ENCODE data around the gene RTN4.

Gene RTN4

DNA sequence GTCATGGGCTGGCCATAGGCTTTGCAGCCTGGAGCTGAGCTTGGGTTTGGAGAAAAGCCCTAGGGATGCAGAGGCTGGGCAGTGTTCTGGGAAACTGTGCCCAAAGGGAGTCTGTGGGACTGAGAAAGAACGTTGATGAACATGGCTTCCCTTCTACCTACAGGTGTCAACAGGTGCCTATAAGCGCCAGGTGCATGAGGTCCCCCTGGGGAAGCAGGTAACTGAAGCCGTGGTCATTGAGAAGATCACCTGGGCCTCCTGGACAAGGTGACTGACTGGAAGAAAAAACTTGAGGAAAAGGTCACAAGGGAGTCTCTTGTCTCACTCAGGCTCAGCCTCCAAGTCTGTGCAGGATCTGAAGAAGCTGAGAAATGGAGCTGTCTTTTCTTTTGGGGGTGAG, 83.4 kb downstream of the RTN4 start:
- no peak for DNase-seq

DNA sequence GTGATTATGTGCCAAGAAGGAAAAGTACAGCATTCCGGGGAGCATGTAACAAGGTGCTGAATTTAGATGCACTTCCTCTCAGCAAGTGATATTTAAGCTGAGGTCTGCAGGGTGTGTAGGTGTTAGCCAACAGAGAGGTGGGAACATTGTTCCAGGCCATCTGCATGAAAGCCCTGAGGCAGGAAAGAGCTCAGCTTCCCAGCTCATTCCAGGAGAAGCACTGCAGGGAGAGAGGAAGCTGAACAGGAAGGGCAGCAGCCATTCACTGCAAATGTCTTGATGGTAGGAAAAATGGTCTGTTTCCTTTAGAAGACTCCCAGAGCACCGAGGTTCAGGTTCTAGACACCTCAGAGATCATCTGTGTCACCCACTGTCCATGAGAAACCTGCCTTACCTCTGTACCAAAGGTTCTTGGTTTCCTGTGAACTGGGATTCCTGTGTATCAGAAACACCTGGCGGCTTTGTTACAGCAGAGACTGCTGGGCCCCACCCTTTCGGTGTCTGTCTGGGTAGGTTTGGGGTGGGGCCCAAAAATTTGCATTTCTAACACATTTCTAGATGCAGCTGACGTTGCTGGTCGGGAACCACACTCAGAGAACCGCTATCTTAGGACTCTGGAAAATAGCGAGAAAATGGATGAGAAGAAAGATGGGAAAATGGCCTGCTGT, 84.0 kb downstream of the RTN4 start:
- no peak for DNase-seq

DNA sequence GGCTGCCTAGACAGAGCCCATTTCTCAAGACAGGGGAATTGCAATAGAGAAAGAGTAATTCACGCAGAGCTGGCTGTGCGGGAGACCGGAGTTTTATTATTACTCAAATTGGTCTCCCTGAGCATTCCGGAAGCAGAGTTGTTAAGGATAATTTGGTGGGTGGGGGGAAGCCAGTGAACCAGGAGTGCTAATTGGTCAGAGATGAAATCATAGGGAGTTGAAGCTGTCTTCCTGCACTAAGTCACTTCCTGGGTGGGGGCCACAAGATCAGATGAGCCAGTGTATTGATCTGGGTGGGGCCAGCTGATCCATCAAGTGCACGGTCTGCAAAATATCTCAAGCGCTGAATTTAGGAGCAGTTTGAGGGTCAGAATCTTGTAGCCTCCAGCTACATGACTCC, 84.8 kb downstream of the RTN4 start:
- no peak for DNase-seq

DNA sequence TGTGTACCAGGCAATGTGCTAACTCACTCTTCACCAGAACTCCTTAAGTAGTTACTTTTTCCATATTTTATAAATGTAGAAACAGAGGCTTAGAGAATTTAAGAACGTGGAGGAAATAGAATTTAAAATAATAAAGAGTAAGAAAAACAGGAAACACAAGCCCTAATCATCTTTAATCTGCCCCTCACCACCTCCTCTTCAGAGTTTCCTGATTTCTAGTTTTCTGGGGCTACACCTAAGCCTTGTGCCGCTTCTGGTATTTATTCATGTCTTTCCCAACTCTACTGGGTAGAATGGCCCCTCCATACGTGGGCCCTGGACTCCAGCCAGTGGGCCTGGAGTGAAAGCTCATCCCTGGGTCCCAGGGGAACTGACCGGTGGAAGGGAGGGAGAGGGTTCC, 85.4 kb downstream of the RTN4 start:
- DNase-seq = no peak

DNA sequence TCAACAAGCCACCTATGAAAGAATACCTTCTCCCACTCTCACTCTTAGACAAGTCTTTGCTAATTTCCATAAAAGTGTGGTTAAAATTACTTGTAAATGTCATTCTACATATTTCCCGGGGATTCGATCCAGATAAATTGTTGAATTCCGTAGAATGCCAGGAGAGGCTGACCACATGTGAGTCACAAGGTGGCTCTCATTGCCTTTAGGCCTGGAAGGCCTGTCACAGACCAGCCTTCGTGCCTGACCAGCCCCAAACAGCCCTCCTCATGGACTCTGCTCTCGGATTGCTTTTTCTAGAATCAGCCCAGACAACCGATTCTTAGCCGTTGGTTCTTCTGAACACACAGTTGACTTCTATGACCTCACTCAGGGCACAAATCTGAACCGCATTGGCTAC, 86.0 kb downstream of the RTN4 start:
- DNase-seq = no peak

DNA sequence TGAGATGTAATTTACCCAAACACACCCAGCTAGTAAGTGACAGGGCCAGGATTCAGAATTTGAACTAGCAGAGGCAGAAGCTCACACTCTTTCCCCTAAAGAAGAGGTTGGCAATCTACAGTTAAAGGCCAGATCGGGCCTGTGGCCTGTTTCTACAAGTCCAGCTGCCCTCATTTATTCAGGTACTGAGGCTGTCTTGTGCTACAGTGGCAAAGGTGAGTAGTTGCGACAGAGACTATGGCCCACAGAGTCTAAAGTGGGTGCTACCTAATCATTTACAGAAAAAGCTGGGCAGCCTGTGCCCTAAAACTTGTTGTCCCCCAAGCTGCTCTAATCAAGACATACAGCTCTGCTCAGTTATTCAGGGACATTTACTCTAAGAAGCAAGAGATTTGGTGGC, 86.8 kb downstream of the RTN4 start:
- no peak for DNase-seq

DNA sequence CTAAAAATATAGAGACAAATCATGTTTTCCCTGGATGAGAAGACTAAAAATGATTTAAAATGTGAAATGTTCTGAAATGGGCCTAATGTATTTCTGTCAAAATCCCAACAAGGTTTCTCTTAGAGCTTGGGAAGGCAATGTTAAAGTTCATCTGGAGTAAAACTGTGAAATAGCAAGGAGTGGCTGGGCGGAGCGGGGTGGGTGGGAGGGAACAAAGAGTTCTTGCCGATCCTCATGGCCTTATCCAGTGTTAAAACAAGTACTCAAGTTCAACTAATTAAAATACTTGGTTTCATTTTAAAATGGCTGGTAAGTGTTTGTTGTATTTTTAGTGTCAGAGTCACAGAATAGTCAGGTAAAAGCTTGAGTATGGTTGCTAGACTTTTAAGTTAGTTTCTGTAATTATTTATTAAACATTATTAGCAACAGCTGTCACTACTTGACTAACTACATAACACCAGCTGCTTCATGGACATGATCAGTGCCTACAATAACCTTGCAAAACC, 87.3 kb downstream of the RTN4 start:
- no peak for DNase-seq

DNA sequence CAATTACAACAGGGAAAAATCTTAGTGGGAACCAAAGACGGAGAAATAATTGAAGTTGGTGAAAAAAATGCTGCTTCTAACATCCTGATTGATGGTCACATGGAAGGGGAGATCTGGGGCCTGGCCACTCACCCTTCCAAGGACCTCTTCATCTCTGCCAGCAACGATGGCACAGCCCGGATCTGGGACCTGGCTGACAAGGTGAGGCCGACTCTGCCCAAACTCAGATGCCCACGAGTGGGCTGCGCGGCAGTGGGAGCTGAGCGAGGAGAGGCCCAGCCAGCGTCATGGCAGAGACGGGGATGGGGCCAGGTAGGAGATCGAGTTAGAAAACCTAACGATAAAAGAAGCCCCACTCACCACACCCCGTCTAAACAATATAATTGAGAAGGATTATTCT, 87.7 kb downstream of the RTN4 start:
- no peak for DNase-seq

DNA sequence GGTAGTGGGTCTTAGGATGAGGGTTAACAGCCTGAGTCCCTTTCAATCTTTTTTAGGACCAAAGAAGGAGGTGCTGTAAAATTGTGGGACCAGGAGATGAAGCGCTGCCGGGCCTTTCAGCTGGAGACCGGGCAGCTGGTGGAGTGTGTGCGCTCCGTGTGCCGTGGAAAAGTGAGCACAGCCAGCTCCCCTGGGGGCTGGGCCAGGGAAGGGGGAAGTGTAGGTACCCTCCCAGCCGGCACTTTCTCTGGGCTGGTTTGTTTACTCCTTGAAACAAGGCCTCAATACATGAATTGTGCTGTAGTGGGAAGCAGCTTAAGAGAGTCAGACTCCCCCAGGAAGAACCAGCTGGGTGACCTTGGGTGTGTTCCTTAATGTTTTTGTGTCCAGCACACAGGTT, 90.1 kb downstream of the RTN4 start:
- DNase-seq = no peak

DNA sequence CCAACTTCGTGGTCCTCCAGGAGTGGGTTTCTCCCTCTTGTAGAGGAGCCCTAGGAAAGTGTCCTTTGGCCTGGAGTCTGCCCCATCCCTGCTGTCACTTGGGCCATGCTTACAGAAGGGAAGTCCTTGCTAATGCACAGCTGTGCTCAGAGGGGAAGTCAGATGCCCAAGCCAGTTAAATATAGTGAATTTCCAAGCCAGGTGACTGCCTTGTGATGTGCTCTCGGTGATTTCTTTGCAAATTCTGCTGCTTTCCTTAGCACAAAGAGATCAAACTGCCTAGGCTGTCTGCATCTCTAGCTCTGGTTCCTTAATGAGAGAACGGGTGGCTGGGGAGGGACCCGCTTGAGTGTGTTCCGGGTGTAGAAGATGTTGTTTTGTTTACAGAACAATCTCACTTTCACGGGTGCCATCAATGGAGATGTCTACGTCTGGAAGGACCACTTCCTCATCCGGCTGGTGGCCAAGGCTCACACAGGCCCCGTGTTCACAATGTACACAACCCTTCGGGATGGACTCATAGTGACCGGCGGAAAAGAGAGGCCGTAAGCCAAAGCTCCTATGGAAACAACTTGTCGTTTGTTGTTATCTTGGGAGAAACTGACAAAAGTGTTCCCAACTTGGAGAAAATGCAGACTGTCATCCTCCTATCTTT, 91.4 kb downstream of the RTN4 start:
- no peak for DNase-seq

DNA sequence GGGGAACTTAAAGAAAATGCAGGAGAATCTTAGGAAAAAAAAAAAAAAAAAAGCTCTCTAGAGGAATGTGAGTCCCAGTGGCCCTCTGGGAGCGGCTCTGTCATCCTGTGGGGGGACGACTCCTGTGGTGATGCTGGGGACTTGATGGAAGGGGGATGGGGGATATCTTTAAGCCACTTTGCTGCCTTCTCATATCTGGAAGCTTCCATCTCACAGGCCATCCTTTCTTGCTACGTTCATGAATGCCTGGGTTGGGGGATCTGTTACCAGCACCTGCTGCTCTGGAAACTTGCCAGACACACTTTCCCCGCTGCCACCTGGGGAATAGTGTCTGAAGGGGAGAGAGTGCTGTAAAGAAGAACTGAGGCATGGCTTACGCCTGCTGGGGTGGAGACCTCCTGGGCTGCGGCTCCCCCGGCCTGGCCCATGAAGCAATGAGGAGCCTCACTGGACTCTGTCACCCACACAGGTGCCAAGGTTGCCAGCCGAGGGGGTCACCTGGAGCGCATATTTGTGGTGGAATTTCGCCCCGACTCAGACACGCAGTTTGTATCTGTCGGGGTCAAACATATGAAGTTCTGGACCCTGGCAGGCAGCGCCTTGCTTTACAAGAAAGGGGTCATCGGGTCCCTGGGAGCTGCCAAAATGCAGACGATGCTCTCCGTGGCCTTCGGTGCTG, 92.8 kb downstream of the RTN4 start:
- DNase-seq = peak; percentile 54

DNA sequence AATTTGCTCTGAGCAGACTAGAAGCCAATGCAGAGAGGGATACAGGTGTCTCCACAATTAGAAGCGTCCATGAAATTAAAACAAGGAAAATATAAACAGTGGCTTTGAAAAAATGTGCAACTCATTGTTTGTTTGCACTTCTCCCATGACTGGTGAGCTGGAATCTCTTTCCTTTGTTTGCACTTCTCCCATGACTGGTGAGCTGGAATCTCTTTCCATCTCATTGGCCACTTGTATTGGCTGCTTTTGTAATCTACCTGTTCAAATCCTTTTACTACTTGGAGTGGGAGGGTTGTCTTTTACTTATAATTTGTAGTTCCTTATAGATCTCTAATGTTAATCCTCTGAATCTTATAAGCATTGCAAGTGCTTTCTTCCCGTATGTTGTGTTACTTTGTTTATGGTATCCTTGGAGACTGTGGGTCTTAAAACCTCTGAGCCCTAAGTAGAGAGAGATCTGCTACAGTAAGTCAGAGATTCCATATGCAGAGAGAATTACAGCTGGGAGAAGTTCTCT, 94.1 kb downstream of the RTN4 start:
- peak; percentile 31 for DNase-seq

DNA sequence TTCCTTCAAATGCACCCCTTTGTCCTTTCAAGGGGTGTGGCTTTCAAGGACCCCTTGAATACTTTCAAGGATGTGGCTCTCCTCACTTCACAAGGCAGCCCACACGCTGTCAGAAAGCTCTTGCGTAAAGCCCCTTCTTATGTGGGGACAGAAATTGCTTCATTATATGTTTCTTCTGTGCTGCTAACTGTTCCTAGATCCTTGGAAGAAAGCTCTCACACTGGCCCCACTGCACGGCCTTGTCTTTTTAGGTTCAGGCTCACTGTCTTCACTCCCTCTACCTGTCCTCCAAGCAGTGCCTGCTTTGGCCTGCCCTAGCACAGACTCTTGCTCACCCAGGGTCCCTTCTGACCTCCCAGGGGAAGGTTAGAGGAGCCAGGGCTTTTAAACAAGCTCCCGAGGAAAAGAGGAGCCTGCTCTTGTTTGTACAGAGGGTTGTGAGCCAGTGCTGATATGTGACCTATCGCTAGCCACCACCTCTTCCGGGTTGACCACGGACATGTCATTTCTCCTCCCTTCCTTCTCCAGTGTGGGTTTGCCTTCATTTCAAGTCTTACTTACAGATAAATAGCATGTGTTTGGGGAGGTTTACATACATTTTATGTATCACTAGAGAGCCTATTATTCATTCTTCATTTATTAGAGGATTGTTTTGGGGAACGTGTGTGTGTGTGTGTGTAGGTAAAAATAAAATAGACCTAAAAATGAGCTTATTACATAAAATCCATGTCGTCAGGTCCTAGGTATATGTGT, 94.7 kb downstream of the RTN4 start:
- DNase-seq = no peak

DNA sequence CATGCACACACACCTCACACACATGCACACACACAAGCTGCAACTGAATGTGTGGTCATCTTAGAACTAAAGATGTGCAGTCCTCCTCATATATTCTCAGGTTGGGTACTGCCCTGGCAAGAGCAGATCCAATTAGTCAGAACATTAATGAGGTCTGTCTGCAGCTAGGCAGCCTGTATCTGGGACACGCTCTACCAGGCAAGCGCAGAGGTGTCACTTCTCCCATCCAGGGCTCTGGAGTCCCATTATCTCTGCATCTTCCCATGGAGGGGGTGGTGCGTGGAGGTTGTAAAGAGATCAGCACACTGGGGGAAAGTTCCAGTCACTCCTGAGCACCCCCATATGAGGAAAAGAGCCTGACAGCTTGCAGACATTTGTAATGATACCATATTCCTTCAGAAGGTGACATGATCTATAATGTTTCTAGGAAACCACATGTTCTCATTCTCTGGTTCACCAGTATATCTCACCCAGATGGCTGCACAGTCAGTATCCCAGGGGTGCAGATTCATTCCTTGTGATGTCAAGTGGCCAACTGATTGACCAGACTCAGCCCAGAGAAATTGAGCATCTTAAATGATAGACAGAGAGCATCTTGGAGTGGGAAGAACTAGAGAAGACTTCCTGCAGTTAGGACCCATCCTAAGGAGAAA, 95.4 kb downstream of the RTN4 start:
- DNase-seq = no peak

DNA sequence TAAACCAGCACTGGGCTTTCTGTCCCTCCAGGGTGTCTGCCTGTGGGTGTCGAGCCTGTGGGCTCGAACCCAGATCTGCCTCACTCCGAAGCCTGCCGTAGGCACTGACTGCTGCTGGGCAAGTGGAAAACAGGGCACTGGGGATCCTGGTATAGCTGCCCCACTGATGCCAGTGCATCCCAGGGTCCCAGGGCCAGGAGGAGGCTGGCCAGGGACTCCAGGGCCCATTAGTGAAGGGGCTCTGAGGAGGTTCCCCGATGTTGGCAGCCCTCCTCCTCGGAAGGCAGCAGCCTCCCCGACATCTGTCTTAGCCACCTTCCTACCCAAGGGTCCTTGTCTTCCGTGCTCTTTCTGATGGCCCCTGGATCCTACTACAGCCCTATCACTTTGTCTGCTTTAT, 96.1 kb downstream of the RTN4 start:
- DNase-seq = no peak

DNA sequence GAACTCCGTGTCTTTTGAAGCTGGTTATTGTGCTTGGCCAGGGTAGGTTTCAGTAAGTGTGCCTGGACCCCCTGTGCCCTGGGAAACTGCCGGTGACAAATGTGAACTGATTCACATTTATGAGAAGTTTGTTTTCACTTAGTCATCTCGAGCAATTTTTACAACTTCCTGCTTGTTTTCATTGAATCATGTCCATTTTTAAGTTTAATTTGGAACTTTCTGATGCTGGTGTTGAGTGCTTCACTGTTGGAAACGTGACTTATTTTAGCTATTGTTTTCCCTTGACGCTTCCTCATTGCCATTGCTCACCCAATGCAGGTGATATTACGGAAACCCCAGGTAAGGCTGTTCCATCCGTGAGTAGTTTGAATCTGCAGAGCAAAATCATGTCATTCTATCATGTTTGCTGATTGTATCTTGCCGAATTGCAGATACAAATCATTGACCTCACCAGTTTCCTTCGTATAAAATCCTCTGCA, 97.2 kb downstream of the RTN4 start:
- no peak for DNase-seq

DNA sequence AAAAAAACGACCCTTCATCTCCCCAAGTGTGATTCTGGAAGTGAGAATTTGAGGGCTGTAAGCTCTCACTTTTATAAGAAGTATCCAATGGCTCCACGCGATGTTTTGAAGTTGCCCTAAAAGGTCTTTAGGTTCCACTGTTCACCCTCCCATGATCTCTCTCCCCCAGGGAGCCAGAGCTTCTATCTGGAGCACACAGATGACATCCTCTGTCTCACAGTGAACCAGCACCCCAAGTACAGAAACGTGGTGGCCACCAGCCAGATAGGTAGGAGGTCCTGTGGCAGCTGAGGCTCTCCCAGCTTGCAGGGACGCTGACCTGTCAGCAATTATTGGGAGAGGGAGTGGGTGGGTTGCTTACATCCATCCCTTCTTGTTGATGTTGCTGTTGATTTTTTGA, 97.8 kb downstream of the RTN4 start:
- DNase-seq = no peak

DNA sequence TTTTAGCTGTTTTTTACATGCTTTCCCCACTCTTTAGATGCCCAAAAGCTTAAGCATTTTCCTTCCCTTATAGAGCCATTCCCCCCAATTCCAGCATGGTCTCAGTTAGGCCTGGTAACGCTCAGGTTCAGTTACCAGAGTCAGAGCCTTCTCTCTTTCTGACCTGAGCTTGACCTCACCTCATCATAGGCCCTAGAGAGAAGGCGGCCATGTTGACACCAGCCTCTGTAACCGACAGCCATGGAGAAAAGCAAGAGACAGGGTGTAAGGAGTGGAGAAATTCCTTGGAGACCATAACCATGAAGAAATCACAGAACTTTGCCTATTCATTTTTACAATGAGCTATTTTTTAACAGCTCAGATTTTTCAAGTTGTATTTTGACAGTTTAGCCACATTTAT, 99.4 kb downstream of the RTN4 start:
- DNase-seq = no peak

DNA sequence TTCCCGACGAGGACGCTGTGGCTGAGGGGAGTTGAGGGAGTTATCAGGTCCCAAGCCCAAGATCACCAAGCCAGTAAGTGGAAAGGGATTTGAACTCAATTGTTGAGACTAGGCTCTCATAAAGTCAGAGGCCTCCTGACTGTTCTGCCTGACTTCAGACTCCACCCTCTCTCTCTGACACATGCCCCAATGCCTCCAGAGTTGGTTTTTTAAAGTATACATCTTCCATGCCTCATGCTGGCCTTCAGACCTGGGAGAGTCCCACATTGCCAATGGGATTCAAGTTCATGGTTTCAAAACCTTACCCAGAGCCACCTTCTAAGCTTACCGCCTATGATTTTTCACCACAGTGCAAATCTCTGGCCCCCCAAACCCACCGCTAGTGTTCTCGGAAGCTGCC, 100.8 kb downstream of the RTN4 start:
- no peak for DNase-seq

DNA sequence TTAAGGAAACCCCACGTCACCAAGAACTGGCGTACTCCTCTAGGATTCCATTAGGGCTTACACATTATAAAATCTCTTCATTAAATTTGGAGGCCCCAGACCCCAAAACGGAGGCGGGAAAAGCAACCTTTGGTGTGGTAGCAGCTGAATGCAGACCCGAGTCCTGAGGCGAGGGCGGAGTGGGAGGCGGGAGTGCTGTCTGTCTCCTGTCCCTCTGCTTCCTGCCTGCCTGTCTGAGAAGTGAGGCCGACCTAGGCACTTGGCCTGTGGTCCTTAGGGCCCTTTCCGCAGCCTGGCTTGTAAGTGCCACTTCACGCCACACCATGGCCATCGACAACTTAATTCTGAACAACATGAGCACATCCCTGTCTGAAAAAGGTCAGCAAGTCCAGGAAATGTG, 102.1 kb downstream of the RTN4 start:
- DNase-seq = no peak

DNA sequence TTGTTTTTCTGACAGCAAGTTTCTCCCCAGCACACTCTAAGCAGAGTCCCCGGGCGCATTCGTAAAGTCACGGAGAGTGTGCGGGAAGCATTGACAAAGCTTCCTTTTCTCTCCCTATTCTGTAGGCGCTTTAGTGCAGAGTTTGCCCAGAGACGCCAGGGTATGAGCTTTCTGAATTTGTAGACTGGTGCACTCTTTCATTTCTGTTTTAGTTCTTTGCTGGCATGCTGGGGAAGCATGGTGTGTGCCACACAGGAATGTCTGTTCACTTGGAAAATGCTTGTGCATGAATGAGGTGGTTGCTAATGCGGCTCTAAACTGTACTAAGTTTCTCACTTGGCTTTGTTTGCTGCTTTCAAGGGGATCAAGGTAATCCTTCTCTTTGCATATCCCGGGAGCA, 102.6 kb downstream of the RTN4 start:
- DNase-seq = no peak

DNA sequence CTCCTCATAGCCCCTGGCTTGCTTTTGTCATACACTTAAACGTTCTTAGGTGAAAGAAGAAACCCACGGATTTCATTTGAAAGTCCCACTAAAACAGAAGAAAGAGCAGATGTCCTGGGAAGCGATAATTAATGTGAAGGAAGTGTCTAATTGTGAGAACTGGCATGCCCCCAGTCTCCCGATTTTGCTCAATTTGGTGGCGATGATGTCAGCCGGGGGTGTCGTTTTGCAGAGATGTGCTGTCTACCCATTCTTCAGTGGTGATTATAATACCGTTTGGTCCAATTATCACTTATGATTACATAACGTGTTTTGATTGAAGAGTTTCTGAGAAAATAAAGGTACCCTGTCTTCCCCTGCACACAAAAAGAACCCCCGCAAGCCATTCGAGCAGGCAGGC, 103.1 kb downstream of the RTN4 start:
- no peak for DNase-seq
